GM20431 (cell line): ENCODE measurements around the gene ABHD12.

Source experiments
- in situ Hi-C: fragments of 300-500 bp; cut with MseI, MboI; formaldehyde crosslinking; loops from one replicate; pipeline ENCODE4 v1.15.0; 2020; ENCODE audit warnings: low sequenced_read_pairs; ENCODE audit not compliant: unreplicated experiment

Gene ABHD12

GRCh38 chr20:25252230-25252651, 138.4 kb downstream of the ABHD12 start:
- in situ Hi-C loops: no loop called here

- in situ Hi-C loops: no loop called here
These were observed 139.1 kb downstream of the ABHD12 start for GRCh38 chr20:25251558-25251957.

DNA sequence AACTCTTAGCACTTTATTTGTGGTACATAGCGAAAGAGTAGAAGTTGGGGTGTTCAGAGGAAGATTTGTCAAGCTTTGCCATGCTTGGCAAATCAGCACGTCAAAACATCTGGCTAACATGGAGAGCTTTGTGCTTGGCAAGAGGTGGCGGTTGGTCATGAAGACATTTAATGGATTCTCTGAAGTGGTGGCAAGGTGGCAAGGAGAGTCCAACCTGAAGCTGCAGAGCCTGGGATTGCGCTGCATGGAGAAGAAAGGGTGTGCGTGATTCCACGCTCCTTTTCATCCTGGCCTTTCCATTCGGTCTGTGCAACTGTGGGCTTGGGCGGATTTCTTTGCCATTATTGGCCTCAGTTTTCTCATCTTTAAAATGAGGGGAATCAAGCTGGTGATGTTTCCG, 139.6 kb downstream of the ABHD12 start:
- in situ Hi-C loops: no loop called here

DNA sequence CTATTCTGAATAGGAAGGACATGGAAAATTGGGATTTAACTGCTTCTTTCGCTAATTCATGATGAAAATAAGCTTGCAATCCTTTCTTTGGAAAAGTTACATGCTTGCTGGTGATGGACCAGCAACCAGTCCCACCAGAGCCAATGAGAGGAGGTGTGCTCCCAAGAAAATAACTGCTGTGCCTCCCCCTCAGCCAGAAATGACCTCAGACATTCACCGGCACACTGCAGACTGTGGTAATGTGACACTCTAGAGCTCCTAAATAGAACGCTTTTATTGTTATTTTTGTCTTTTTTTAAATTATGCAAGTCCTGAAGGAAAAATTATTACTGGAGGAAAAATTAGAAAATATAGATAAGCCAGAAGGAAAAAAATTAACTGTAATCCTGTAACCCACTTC, 140.1 kb downstream of the ABHD12 start:
- in situ Hi-C loops: no loop called here
